ENCODE measurements around the gene CLEC10A.

GRCh38 chr17:7067198-7067597 lies 12.9 kb downstream of the CLEC10A start:
- TF ChIP-seq CTCF (IDR thresholded peaks at IDR 0.05) = no peak
- no peak for TF ChIP-seq POLR2A (IDR thresholded peaks at IDR 0.05)
